OCI-LY3 (cell line): ENCODE data around the gene ENTREP1.

Source experiments
- H2AFZ ChIP-seq: fragments of 200-600, 300-600 bp; shearing (Covaris generic); 2 replicates; pipeline ENCODE4 v1.6.0; 2014; ENCODE audit warnings: antibody characterized with exemption, low read depth, low read length
- H3K27ac ChIP-seq: fragments of 200-600, 300-600 bp; sonication (generic); 2 replicates; pipeline ENCODE4 v1.5.1; 2014; ENCODE audit warnings: mild to moderate bottlenecking, low read length, moderate library complexity, mixed read lengths
- H3K27me3 ChIP-seq: fragments of 200-600, 300-600 bp; sonication (generic); 2 replicates; pipeline ENCODE4 v1.6.1; 2014; ENCODE audit warnings: low read depth, low read length, mixed read lengths
- H3K36me3 ChIP-seq: fragments of 200-600, 300-600 bp; sonication (generic); replicated peaks from 2 replicates; pipeline ENCODE3; 2014; ENCODE audit warnings: low read depth, low read length, mixed read lengths
- H3K4me1 ChIP-seq: fragments of 300-600, 200-600 bp; sonication (generic); 2 replicates; pipeline ENCODE4 v1.6.1; 2014; ENCODE audit warnings: low read length, mixed read lengths
- H3K4me2 ChIP-seq: fragments of 200-600, 300-600 bp; sonication (generic); 2 replicates; pipeline ENCODE4 v1.6.1; 2014; ENCODE audit warnings: low read length, mixed read lengths
- H3K4me3 ChIP-seq: fragments of 300-600, 200-600 bp; sonication (generic); 2 replicates; pipeline ENCODE4 v1.5.1; 2014; ENCODE audit warnings: antibody characterized with exemption, mild to moderate bottlenecking, low read length, moderate library complexity
- H3K79me2 ChIP-seq: fragments of 300-600, 200-600 bp; shearing (Covaris generic); 2 replicates; pipeline ENCODE4 v1.6.1; 2014; ENCODE audit warnings: mild to moderate bottlenecking, low read length, mixed read lengths
- H3K9ac ChIP-seq: fragments of 300-600, 200-600 bp; shearing (Covaris generic); 2 replicates; pipeline ENCODE4 v1.6.0; 2014; ENCODE audit warnings: mild to moderate bottlenecking, low read length, moderate library complexity
- H3K9me3 ChIP-seq: fragments of 200-600, 300-600 bp; shearing (Covaris generic); 2 replicates; pipeline ENCODE4 v1.6.1; 2014; ENCODE audit warnings: low read length, mixed read lengths; ENCODE audit not compliant: insufficient read depth
- H4K20me1 ChIP-seq: fragments of 200-600, 300-600 bp; sonication (generic); 2 replicates; pipeline ENCODE4 v1.6.1; 2016; ENCODE audit warnings: low read length, mixed read lengths; ENCODE audit not compliant: insufficient read depth
- EZH2phosphoT487 ChIP-seq: fragments of 200-600 bp; shearing (Covaris generic); IDR thresholded peaks from 2 replicates; pipeline ENCODE4 v1.6.1; 2018; ENCODE audit warnings: antibody characterized with exemption, mixed run types, low read depth
- TF ChIP-seq, protein P1 (sequence below): fragments of 200-600, 300-600 bp; sonication (generic); IDR thresholded peaks from 2 replicates; pipeline ENCODE4 v1.5.1; 2014; ENCODE audit warnings: antibody characterized with exemption, low read length, low read depth

Gene ENTREP1

DNA sequence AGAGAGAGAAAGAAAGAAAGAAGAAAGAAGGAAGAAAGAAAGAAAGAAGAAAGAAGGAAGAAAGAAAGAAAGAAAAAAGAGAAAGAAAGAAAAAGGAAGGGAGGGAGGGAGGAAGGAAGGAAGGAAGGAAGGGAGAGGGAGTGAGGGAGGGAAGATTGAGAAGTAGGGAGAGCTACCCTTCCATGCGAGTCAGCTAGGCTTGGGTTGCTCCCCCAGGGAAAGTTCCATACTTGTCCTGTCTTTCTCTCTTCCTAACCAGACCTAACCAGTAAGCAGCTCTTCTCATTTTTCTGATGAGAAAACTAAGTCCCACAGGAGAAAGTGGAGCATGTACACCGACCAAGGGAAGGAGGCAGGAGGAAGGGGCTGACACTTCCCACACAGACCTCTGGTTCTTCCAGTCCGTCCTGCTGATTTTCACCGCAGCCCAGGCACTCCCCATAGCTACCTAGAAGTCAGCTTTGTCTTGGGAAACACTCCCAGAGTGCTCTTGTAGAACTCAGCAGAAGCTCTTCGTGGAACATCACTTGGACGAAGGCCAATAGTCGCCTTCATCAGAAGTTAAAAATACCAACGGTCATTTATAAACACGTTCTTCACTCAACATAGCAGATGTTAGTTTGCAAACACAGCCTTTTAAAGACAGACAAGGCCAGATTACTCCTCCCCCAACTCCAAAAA lies 29.0 kb upstream of the ENTREP1 start:
- Histone ChIP-seq H3K27ac (no peak overlapping the region), H3K36me3 (no peaks in the 10 kb centered on the region), H3K79me2 (no peaks in the 10 kb centered on the region), H3K4me2 (no peak overlapping the region), H3K4me1 (no peaks in the 10 kb centered on the region), H3K9me3 (no peaks in the 10 kb centered on the region), H3K9ac (no peak overlapping the region), H2AFZ (no peak overlapping the region), H4K20me1 (no peaks in the 10 kb centered on the region), H3K27me3 (no peaks in the 10 kb centered on the region), H3K4me3 (no peak overlapping the region)
- no peak for TF ChIP-seq EZH2phosphoT487
- TF ChIP-seq, protein P1, sequence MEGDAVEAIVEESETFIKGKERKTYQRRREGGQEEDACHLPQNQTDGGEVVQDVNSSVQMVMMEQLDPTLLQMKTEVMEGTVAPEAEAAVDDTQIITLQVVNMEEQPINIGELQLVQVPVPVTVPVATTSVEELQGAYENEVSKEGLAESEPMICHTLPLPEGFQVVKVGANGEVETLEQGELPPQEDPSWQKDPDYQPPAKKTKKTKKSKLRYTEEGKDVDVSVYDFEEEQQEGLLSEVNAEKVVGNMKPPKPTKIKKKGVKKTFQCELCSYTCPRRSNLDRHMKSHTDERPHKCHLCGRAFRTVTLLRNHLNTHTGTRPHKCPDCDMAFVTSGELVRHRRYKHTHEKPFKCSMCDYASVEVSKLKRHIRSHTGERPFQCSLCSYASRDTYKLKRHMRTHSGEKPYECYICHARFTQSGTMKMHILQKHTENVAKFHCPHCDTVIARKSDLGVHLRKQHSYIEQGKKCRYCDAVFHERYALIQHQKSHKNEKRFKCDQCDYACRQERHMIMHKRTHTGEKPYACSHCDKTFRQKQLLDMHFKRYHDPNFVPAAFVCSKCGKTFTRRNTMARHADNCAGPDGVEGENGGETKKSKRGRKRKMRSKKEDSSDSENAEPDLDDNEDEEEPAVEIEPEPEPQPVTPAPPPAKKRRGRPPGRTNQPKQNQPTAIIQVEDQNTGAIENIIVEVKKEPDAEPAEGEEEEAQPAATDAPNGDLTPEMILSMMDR, result no peak

DNA sequence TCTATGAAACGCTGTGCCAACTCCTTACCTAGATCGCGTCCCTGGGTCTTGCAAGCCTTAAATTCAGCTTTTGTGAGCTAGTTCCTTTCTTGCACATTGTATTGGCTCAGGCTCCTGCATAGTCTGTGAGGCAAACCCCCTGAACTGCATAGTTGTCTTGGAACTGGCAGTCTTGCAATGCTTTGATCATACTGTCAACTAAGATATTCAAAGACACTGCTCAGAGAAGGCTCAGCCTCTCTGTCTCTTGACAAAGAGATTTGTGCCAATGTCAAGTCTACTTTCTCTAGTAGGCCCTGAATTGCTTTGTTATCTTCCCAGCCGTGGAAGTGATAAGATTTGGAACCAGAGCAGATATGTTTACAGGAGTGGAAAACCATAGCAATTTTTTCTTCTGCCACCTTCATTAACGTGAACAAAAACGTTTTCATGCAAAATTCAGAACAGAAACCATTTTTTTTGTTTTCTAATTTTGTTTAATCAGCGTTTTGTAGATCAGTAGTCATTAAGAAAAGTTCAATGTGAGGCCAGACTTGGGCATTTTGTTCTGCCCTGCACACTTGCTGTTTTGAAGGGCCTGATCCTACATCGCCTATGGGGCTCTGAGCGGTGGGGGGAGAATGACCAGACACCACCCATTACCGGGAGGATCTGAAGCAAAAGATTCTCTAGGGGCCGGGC lies 27.6 kb upstream of the ENTREP1 start:
- TF ChIP-seq, protein P1, result no peak
- no peak for TF ChIP-seq EZH2phosphoT487
- no peaks in the 10 kb centered on the region for H4K20me1 ChIP-seq
- H3K4me1 ChIP-seq, result no peaks in the 10 kb centered on the region
- no peak overlapping the region for H2AFZ ChIP-seq
- no peaks in the 10 kb centered on the region for H3K9me3 ChIP-seq
- no peak overlapping the region for H3K9ac ChIP-seq
- no peaks in the 10 kb centered on the region for H3K79me2 ChIP-seq
- no peak overlapping the region for H3K27ac ChIP-seq
- no peaks in the 10 kb centered on the region for H3K36me3 ChIP-seq
- no peak overlapping the region for H3K4me2 ChIP-seq
- 0 out of 2 replicates have a peak, but pooled peaks cover under 1% of the 10 kb centered on the region for H3K27me3 ChIP-seq
- H3K4me3 ChIP-seq, result no peak overlapping the region

DNA sequence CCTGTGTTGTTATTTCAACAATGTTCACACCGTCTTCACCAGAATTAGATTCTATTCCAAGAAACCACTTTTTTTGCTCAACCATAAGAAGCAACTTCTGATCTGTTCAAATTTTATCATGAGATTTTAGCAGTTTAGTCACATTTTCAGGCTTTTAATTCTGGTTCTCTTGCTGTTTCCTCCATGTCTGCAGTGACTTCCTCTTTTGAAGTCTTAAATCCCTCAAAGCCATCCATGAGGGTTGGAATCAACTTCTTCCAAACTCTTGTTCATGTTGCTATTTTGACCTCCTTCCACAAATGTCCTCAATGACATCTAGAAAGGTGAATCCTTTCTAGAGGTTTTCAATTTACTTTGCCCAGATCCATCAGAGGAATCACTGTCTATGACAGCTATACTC lies 25.7 kb upstream of the ENTREP1 start:
- Histone ChIP-seq H3K36me3 (no peaks in the 10 kb centered on the region), H4K20me1 (no peaks in the 10 kb centered on the region), H3K4me1 (no peaks in the 10 kb centered on the region), H3K27ac (no peak overlapping the region), H3K4me2 (no peak overlapping the region), H3K9me3 (no peaks in the 10 kb centered on the region), H3K79me2 (no peaks in the 10 kb centered on the region), H3K27me3 (0 out of 2 replicates have a peak, but pooled peaks cover 4% of the 10 kb centered on the region), H3K4me3 (no peak overlapping the region), H3K9ac (no peak overlapping the region), H2AFZ (no peak overlapping the region)
- no peak for TF ChIP-seq EZH2phosphoT487
- TF ChIP-seq, protein P1, result no peak

DNA sequence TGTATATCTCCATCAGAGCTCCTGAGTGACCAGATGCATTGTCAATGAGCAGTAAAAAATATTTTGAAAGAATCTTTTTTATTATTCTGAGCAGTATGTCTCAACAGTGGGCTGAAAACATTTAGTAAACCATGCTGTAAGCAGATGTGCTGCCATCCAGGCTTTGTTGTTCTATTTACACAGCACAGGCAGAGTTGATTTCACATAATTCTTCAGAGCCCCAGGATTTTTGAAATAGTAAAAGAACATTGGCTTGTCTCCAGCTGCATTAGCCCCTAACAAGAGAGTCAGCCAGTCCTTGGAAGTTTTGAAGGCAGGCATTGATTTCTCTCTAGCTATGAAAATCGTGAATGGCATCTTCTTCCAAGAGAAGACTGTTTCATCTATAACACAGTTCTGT lies 25.2 kb upstream of the ENTREP1 start:
- H2AFZ ChIP-seq, result no peak overlapping the region
- no peaks in the 10 kb centered on the region for H3K4me1 ChIP-seq
- no peaks in the 10 kb centered on the region for H4K20me1 ChIP-seq
- H3K9ac ChIP-seq, result no peak overlapping the region
- TF ChIP-seq EZH2phosphoT487, result no peak
- TF ChIP-seq, protein P1, result no peak
- H3K27me3 ChIP-seq, result 0 out of 2 replicates have a peak, but pooled peaks cover 4% of the 10 kb centered on the region
- H3K79me2 ChIP-seq, result no peaks in the 10 kb centered on the region
- no peaks in the 10 kb centered on the region for H3K36me3 ChIP-seq
- no peak overlapping the region for H3K4me3 ChIP-seq
- H3K9me3 ChIP-seq, result no peaks in the 10 kb centered on the region
- H3K4me2 ChIP-seq, result no peak overlapping the region
- H3K27ac ChIP-seq, result no peak overlapping the region
